VCaP (cell line): ENCODE measurements around the gene DDI2.
"Not testable (repeated sequence)": the region's sequence is repeated elsewhere in the genome, so short reads cannot be mapped to it uniquely, and the experiment has no call there.

Experiments used
- H3K27ac ChIP-seq: fragments of 450-650 bp; 2 replicates; pipeline ENCODE4 v1.5.1; 2017
- CTCF ChIP-seq: fragments of 450-650 bp; conservative IDR thresholded peaks from 2 replicates; pipeline ENCODE4 v1.5.1; 2017; ENCODE audit warnings: mild to moderate bottlenecking, moderate library complexity

The DDI2 gene

GRCh38 chr1:15690317-15690716 lies 73.1 kb downstream of the DDI2 start:
- TF ChIP-seq CTCF, result no peak
- no peak overlapping the region for H3K27ac ChIP-seq

- no peak overlapping the region for H3K27ac ChIP-seq
- TF ChIP-seq CTCF, result no peak
Measured at GRCh38 chr1:15691434-15692032, 74.3 kb downstream of the DDI2 start.

GRCh38 chr1:15692121-15692682 lies 74.9 kb downstream of the DDI2 start:
- H3K27ac ChIP-seq, result no peak overlapping the region
- no peak for TF ChIP-seq CTCF

GRCh38 chr1:15693371-15693770 lies 76.1 kb downstream of the DDI2 start:
- H3K27ac ChIP-seq, result no peak overlapping the region

GRCh38 chr1:15696956-15697521 lies 79.8 kb downstream of the DDI2 start:
- H3K27ac ChIP-seq, result no peak overlapping the region
- no peak for TF ChIP-seq CTCF

More at GRCh38 chr1:15693371-15693770, 76.1 kb downstream of the DDI2 start:
- no peak for TF ChIP-seq CTCF

GRCh38 chr1:15698201-15698600 lies 80.9 kb downstream of the DDI2 start:
- no peak overlapping the region for H3K27ac ChIP-seq
- TF ChIP-seq CTCF, result no peak

GRCh38 chr1:15699321-15699720 lies 82.1 kb downstream of the DDI2 start:
- H3K27ac ChIP-seq, result not testable (repeated sequence)

GRCh38 chr1:15700508-15700907 lies 83.2 kb downstream of the DDI2 start:
- no peak for TF ChIP-seq CTCF
- no peak overlapping the region for H3K27ac ChIP-seq
